Cardiac muscle cell (in vitro differentiated cells and primary cell): Measurements from ENCODE around the gene MBD3L2. TPM values are rescaled to one million over a fixed set of nuclear protein-coding genes. Genes with fewer than 3 reads are reported as not detected.
A peak's percentile ranks its signal among the peaks of the same experiment; 100 is the strongest.

ENCODE experiments used
- DNase-seq, 2 donors: peaks; one replicate each; pipeline versions ENCODE4 v3.0.0 to v3.0.0-alpha.2; 2010 to 2017; ENCODE audit warnings: low read depth in 1 of 2, low spot score in 1 of 2
- H3K27ac ChIP-seq: fragments of 200-600 bp; sonication (generic); 2 replicates; pipeline ENCODE4 v1.5.1; 2016
- H3K27me3 ChIP-seq: fragments of 200-600 bp; sonication (generic); 2 replicates; pipeline ENCODE4 v1.6.0; 2016; ENCODE audit warnings: control low read depth
- H3K36me3 ChIP-seq: fragments of 200-600 bp; sonication (generic); 2 replicates; pipeline ENCODE4 v1.5.1; 2016; ENCODE audit warnings: control low read depth
- H3K4me1 ChIP-seq: fragments of 200-600 bp; sonication (generic); 2 replicates; pipeline ENCODE4 v1.8.1; 2017; ENCODE audit warnings: low read depth, mild to moderate bottlenecking, mixed run types
- H3K4me3 ChIP-seq: fragments of 200-600 bp; sonication (generic); 2 replicates; pipeline ENCODE4 v1.5.1; 2016; ENCODE audit warnings: mild to moderate bottlenecking
- H3K9me3 ChIP-seq: fragments of 200-600 bp; sonication (generic); 2 replicates; pipeline ENCODE4 v1.5.1; 2017; ENCODE audit warnings: low read depth, mild to moderate bottlenecking, control low read depth
- CTCF ChIP-seq: IDR thresholded peaks from 2 replicates; pipeline ENCODE4 v1.5.1; 2012; ENCODE audit warnings: low read depth, mild to moderate bottlenecking, low read length
- polyA plus RNA-seq: library from polyadenylated mRNA; unstranded; fragments of >200 nt; fragmentation: Nextera tagmentation; extraction: Ambion mirVana; gene quantifications from 2 replicates; pipeline ENCODE4 v1.2.1, GENCODE V29; 2016
- total RNA-seq: library from RNA; depleted of rRNA; stranded (reverse); fragments of >200 nt; gene quantifications from 2 replicates; pipeline ENCODE4 v1.2.3, GENCODE V29; 2016

The MBD3L2 gene
- total and polyA plus RNA-seq, 2 experiments from 2014 or later = not detected

GRCh38 chr19:7072541-7072940 lies 23.4 kb downstream of the MBD3L2 start:
- H3K4me3 ChIP-seq = no peak overlapping the region
- no peaks in the 10 kb centered on the region for H3K4me1 ChIP-seq
- TF ChIP-seq CTCF = no peak
- H3K36me3 ChIP-seq = peaks cover 32% of the 10 kb centered on the region
- no peaks in the 10 kb centered on the region for H3K27me3 ChIP-seq
- no peak for DNase-seq
- H3K27ac ChIP-seq = no peak overlapping the region
- H3K9me3 ChIP-seq = no peaks in the 10 kb centered on the region

- DNase-seq = no peak
- no peaks in the 10 kb centered on the region for H3K4me1 ChIP-seq
- peaks cover 47% of the 10 kb centered on the region for H3K36me3 ChIP-seq
- H3K27me3 ChIP-seq = no peaks in the 10 kb centered on the region
- no peaks in the 10 kb centered on the region for H3K9me3 ChIP-seq
- H3K27ac ChIP-seq = no peak overlapping the region
- no peak for TF ChIP-seq CTCF
- H3K4me3 ChIP-seq = no peak overlapping the region
These were observed 25.7 kb downstream of the MBD3L2 start for GRCh38 chr19:7074705-7075282.

- Histone ChIP-seq H3K4me3 (no peak overlapping the region), H3K9me3 (no peaks in the 10 kb centered on the region), H3K4me1 (no peaks in the 10 kb centered on the region), H3K36me3 (peaks cover 56% of the 10 kb centered on the region), H3K27ac (no peak overlapping the region), H3K27me3 (no peaks in the 10 kb centered on the region)
- DNase-seq = no peak
- TF ChIP-seq CTCF = no peak
These were observed 27.0 kb downstream of the MBD3L2 start for GRCh38 chr19:7076151-7076550.

GRCh38 chr19:7078008-7078407 lies 28.9 kb downstream of the MBD3L2 start:
- Histone ChIP-seq H3K27ac (no peak overlapping the region), H3K27me3 (no peaks in the 10 kb centered on the region), H3K36me3 (peaks cover 62% of the 10 kb centered on the region), H3K9me3 (peaks cover 5% of the 10 kb centered on the region), H3K4me3 (no peak overlapping the region), H3K4me1 (no peaks in the 10 kb centered on the region)
- TF ChIP-seq CTCF = no peak
- DNase-seq = no peak

GRCh38 chr19:7083076-7083956 lies 34.2 kb downstream of the MBD3L2 start:
- Histone ChIP-seq H3K27me3 (no peaks in the 10 kb centered on the region), H3K27ac (no peak overlapping the region)

More at GRCh38 chr19:7083076-7083956, 34.2 kb downstream of the MBD3L2 start:
- Histone ChIP-seq H3K36me3 (peaks cover 47% of the 10 kb centered on the region), H3K9me3 (peaks cover 17% of the 10 kb centered on the region), H3K4me1 (no peaks in the 10 kb centered on the region), H3K4me3 (no peak overlapping the region)
- no peak for TF ChIP-seq CTCF
- DNase-seq = peak in 1 of 2 donors; percentile 41
